HG03066 (cell line): Measurements from ENCODE around the gene CDC42SE2.
"Not testable (repeated sequence)": the region's sequence is repeated elsewhere in the genome, so short reads cannot be mapped to it uniquely, and the experiment has no call there.

Experiments used
- ATAC-seq: cut with Tn5 transposase; IDR thresholded peaks from one replicate; pipeline ENCODE4 v1.9.1; 2021; ENCODE audit warnings: low read depth; ENCODE audit not compliant: unreplicated experiment

The CDC42SE2 gene

DNA sequence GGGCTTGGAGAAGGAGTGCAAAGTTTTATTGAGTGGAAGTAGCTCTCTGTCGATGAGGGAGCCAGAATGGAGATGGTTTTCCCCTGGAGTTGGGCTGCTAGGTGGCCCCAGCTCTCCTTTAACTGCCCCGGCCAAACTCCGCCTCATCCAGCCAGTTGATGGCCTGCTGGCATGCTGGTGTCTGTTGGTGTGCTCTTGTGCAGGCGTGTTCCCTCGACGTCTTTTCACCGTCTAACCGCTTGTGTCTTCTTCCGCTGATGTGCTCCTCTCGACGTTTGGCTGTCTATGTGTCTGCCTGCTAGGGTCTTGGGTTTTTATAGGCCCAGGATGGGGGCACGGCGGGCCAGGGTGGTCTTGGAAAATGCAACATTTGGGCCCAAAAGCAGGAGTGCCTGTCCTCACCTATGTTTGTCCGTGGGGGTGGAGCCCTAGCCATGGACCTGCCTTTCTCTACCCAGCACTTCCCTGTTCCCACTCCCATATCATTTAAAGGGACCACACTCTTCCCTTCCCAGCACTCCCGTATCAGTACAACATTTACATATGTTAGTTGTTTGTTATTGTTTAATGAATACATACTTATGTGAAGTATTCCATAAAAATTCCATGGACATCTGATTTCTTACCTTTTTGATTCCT lies 97.9 kb downstream of the CDC42SE2 start:
- no peak for ATAC-seq

DNA sequence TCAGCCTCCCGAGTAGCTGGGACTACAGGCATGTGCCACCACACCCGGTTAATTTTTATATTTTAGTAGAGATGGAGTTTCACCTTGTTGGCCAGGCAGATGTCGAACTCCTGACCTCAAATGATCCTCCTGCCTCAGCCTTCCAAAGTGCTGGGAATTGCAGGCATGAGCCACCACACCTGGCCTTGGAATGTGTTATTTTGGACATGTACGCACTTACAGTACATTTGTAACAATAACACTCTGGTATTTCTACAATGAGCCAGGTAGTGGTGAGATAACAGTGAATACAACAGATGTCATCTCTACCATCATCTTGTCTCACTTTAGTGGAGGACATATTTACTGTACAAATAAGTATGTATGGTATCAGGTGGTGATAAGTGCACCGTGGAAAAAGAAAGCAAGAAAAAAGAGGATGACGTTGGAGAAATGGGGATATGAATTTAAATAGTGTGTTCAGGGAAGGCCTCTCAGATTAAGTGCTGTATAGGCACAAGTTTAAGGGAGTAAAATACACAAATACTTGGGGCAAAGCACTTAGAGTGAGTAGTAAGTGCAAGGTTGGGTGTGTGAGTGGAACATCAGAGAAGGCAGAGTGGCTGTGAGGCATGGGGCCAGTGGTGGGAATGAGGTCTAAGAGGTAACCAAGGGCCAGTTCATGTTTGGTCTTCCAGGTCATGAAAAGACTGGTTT lies 100.1 kb downstream of the CDC42SE2 start:
- ATAC-seq, result no peak

DNA sequence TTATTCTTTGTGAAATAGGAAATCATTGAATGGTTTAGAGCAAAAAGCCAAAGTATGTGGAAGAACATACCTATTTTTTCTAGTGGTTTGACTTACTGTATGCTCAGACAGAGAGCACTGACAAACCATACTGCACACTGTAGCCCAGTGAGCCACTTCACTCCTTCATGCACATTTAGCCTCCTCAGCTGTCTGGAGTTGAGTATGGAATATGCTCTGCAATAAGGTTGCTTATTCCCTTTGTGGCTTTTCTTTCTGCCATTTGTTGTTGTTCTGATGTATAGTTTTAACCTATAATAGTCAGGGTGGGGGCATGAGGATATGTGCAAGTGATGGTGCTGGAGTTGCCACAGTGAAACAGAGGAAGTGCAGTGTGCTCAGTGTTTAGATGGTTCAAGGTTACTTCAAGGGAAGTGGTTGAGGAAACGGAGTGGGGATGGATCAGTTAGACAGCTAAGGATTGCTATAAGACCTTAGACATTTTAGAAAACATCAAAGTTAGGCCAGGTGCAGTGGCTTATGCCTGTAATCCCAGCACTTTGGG lies 100.7 kb downstream of the CDC42SE2 start:
- no peak for ATAC-seq

DNA sequence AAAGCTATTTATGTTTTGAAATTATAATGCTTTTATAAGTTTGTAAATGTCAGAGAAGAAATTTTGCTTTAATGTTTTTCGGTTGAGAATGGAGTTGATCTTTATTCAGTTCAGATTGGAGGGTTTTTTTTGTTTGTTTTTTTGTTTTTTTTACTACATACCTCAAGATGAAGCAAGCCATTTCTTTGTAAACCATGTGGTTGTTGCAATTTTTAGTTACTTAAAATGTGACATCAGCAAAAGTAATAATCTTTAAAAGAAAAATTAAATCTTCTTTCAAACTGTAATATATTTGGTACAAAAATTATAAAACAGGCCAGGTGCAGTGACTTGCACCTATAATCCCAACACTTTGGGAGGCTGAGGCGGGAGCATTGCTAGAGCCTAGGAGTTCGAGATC lies 102.6 kb downstream of the CDC42SE2 start:
- ATAC-seq, result no peak

DNA sequence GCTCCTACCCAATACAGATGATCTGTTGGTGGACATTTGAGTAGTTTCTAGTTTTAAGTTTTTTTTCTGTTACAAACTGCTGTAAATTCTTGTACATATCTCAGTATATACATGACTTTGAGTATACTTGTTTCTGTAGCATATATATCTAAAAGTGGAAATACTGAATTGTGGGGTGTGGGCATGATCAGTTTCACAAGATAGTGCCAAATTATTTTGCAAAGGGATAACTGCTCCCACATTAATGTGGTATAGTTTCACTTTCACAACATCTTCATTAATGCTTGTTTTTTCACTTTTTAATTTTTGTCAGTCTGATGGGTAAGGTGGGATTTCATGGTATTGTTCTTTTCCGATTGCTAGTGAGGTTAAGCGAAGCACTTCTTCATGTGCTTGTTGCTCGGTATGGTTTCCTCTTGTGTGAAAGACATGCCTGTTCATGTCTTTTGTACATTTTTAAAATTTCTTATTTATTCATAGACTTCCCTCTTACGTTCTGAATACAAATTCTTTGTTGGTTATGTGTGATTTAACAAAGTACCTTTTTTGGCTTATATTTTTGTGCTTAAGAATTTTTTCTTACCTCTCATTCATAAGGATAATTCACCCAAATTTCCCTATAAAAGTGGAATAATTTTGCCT lies 103.5 kb downstream of the CDC42SE2 start:
- ATAC-seq, result no peak

DNA sequence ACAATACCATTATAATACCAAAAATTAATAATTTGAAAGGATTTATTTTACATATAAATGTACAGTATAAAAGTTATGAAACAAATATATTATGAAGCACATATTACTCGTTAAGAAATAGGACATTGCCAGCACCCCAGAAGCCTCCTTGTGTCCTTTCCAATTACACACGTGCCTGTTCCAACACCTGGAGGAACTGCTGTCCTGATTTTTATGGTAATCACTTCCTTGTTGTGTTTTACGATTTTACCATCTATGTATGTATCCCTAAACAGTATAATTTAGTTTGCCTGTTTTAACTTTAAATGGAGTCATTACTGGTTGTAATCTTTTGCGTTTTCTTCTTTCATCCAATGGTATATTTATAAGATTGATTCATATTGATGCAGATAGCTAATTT lies 105.0 kb downstream of the CDC42SE2 start:
- ATAC-seq, result no peak

GRCh38 chr5:131369558-131369957 lies 105.7 kb downstream of the CDC42SE2 start:
- no peak for ATAC-seq

DNA sequence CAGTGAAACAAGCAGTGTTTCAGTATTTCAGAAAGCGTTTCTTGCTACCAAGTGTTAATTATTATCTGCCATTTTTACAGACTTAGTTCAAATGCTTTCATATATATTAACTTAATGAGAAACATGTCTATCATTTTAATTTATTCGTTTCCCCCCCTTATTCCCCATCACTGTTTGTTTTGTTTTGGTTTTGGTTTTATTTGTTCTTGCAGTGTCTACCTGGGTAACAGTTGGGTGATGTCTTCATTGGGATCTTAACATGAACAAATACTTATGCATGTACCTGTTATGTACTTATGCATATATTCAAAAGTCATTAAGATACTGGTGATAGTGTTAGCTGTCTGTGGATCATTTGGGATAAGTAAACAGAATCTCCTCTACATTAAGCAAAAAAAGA lies 108.0 kb downstream of the CDC42SE2 start:
- ATAC-seq, result no peak

DNA sequence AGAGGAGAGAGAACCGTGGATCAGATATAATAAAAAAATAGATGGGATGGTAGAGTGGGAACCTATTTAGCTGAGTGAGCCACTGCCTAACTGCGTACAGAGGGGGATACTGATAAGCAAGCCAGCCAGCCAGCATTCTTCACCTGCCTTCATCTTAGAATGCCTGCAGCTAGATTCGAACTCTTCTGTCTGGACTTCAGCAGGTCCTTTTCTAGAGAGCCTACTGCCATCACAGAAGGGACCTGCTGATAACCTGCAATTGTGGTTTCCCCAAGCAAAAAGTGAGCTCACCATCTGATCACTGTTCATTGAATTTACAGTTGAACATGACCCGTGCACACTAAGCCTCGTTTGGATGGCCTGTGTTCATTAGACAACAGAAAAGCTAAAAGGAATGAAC lies 109.4 kb downstream of the CDC42SE2 start:
- no peak for ATAC-seq

DNA sequence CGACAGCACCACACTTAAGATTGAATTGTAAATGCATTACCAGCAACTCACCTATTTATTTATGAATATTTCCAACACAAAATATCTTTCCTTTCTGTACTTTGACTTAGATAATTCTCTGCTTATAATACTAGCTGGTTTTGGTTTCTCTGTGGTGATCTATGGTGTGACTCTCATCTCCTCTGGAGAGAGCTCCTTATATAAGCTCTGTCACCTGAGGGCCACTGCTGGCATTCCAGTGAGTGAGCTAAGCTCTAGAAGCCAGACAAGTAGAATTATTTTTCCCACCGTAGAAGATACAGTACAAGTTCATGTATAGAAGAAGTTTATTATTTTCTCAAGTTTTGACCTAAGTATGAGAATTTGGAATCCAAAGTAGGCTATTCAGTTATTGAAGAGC lies 111.5 kb downstream of the CDC42SE2 start:
- ATAC-seq, result peak; percentile 32

DNA sequence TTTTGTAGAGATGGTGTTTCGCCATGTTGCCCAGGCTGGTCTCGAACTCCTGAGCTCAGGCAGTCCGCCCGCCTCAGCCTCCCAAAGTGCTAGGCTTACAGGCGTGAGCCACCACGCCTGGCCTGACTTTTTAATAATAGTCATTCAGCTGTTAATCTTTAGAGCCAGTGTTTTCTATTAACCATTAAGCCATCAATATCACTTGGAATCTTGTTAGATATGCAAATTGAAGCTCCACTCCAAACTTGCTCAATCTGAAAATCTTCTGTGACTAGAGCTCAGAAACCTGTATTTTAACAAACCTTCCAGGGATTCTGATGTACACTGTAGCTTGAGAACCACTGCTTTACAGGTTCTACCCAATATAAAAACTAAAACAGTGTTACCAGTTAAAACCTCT lies 113.5 kb downstream of the CDC42SE2 start:
- no peak for ATAC-seq

- no peak for ATAC-seq
Observed at GRCh38 chr5:131377785-131378325, 114.0 kb downstream of the CDC42SE2 start.

DNA sequence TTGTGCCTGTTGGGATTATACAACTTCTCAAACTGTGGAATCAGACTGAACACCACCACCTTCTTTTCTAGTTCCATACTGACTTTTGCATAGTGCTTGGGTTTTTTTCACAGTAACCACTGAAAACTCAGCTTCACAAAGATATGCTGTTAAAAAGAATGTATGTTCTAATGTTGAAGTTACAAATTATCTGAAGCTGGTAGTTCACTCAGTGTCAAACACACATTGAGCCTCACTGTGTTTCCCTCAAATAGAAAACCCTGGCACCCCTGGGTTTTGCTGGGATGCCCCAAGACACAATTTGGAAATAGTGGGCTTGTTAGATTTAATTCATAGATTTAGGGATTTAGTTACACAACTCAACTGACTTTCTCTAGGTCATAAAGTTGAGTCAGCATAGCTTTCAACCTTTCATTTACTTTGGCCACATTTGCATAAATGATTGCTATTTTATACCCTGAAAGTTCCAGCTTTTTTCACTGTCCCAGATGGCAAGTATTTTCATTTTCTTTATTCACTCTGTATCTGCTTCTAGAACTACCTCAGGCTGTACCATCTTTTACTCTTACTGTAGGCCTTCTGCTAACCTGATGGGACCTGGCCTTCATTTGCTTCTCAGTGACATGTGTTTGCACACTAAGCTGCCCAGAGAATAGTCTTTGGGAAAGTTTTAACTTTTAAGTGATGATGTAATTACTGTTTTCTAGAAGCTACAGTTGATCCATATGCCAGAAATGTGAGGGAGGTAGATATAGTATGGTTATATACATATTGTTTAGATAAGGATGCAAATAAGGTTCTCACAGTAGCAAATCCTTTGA lies 115.1 kb downstream of the CDC42SE2 start:
- peak; percentile 16 for ATAC-seq

GRCh38 chr5:131379723-131380122 lies 115.9 kb downstream of the CDC42SE2 start:
- ATAC-seq, result peak; percentile 27

DNA sequence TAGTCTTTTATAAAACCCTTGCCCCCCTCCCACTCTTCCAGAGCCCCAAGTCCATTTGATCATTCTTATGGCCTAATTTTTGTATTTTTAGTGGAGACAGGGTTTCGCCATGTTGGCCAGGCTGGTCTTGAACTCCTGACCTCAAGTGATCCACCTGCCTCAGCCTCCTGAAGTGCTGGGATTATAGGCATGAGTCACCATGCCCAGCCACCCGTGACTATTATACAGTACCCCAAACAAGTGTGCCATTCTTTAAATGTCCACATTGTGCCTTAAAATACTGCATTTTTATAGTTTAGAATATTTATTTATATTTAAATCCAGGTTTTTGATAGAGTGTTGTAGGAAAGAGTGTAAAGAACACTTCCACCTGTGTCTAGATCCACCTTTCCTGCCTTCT lies 116.4 kb downstream of the CDC42SE2 start:
- not testable (repeated sequence) for ATAC-seq

- no peak for ATAC-seq
Observed at GRCh38 chr5:131381021-131381420, 117.2 kb downstream of the CDC42SE2 start.

DNA sequence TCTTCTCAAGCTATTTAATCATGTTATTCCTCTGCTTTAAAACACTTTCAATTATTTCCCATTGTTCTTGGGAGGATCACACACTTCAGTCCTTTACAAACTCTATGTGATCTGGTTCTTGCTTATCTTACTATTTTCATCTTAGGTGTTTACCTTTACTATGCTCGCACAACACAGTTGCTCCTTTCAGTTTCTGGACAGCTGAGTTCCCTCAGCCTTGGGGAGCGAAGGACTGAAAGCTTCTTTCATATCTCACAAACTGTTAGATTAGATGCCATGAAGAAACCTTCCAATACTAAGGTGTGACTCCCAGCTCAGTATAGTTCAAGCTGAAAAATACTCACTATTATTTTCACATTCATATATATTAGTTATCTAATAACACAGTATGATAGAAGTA lies 117.9 kb downstream of the CDC42SE2 start:
- peak; percentile 53 for ATAC-seq

DNA sequence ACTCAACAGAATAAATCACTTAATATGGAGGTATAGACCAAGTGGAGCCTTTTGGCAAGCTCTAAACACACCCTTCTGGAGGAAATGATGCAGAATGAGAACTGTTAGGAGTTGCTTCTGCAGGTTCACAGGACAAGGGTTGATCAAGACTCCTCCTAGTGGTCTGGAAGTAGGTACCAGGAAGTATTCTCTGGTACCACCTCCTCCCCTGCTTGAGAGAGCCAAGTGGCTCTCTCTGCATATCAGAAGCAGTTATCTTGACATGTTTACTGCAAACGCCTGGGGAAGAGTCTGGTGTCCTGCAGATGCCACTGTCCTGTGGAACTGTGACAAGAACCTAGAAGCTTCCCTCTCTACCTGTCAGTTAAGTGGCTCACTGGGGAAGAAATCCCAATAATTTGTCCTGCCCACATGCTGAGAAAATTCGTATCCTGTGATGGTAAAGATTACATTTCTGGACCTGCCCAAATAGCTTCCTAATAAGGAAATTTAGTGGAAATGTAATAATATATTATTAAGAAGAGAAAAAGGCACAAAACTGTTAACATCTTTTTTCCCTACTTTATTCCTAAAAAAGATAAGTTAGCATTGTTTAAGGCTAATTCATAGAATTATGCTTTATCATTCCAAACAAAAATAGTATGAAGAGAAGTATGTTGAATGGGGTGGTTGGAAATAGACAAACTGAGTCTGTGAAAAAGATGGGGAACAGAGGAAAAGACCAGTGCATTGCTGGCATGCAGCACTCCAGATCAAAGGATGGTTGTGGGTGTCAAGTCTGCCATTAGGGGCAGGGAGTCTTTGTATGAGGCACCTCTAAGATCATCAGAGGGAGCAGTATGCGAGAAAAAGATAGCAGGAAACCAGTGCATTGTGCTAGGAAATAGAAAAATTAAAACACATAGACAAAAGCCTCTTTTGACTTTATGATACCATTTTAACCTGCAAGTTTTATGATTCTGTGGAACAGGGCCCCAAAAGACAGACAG lies 118.8 kb downstream of the CDC42SE2 start:
- peak; percentile 49 for ATAC-seq

DNA sequence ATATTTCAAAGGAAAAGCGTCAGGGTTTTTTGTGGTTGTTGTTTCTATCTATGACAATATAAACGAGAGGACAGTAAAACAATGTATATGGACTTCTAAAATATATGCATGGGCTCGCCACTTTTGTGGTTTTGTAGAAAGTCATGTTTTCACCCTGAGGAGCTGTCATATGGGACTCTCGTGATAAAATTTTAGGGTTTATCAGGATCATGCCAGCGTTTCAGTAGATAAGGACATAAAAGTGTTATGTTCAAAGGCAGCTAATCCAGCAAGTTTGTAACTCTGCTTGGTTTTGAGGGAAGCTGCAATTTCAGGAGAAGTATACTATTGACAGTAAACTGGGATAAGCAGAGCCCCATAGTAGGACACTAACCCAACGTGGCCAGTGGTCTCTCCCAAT lies 120.3 kb downstream of the CDC42SE2 start:
- no peak for ATAC-seq
